ENCODE measurements around the gene FGF2.
"Not testable (repeated sequence)": the region's sequence is repeated elsewhere in the genome, so short reads cannot be mapped to it uniquely, and the experiment has no call there.

The FGF2 gene

DNA sequence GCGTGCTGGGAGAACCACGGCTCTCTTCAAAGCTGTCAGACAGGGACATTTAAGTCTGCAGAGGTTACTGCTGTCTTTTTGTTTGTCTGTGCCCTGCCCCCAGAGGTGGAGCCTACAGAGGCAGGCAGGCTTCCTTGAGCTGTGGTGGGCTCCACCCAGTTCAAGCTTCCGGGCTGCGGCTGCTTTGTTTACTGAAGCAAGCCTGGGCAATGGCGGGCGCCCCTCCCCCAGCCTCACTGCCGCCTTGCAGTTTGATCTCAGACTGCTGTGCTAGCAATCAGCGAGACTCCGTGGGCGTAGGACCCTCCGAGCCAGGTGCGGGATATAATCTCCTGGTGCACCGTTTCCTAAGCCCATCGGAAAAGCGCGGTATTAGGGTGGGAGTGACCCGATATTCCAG is 118.5 kb downstream of the FGF2 start:
- DNase-seq = not testable (repeated sequence)

DNA sequence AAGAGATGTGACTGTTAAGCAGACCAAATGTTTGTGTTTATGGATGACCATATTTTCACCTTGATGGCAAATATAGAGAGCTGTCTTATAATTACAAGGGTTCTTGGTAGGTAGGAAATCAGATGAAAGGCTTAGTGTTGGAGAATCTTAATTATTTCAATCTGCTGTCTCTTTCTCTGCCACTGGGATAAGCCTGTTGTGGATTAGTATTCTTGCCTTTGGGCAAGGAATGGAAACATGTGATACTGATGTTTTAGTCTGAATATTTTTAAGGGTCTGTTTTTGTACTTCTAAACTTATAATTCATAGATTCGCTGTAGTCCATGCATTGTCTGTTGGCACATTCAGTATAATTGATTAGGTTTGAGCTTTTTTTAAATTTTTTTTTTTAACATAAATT is 119.5 kb downstream of the FGF2 start:
- no peak for DNase-seq

All from NCI-H524 (cell line).